ENCODE results near the gene MIEF2. TPM values are rescaled to one million over a fixed set of nuclear protein-coding genes. Genes with fewer than 3 reads are reported as not detected.

MIEF2 gene
- total and polyA plus RNA-seq, 2 donors from 2014 or later, result 19.3 to 25.3 TPM

- Histone ChIP-seq H3K27ac (ENCODE audit: low read depth in 2 of 2, low read length in 2 of 2) (peak overlapping the region; percentile 96 to 97), H3K27me3 (ENCODE audit: control insufficient read depth, insufficient read depth, low read length) (no peaks in the 10 kb centered on the region), H3K36me3 (ENCODE audit: control insufficient read depth in 2 of 3, insufficient read depth in 3 of 3, low read length in 3 of 3) (peaks cover 2 to 28% (median 8%) of the 10 kb centered on the region in 3 donors), H3K4me3 (ENCODE audit: low read length in 3 of 3) (peak overlapping the region; percentile 5 to 92 (median 63)), H3K9me3 (ENCODE audit: control insufficient read depth in 2 of 3, insufficient read depth in 1 of 3, low read length in 3 of 3) (no peaks in the 10 kb centered on the region), H3K4me1 (ENCODE audit: control insufficient read depth in 2 of 3, insufficient read depth in 2 of 3, low read depth in 1 of 3, low read length in 3 of 3) (peaks cover 0 to 34% (median 19%) of the 10 kb centered on the region in 3 donors), H3K9ac (ENCODE audit: low read length in 3 of 3) (peak overlapping the region in 1 of 3 donors; percentile 99)
- FAIRE-seq (no peak), DNase-seq (no peak)
- no peak for TF ChIP-seq CTCF (IDR thresholded peaks at IDR 0.05; ENCODE audit: borderline replicate concordance, extremely low read depth, insufficient read depth)
- intact Hi-C loops (cut with DNase I), result no loop called here
These were observed 1.2 kb downstream of the MIEF2 start for GRCh38 chr17:18261659-18262058.

GRCh38 chr17:18262111-18262510, 1.6 kb downstream of the MIEF2 start:
- intact Hi-C loops (cut with DNase I), result no loop called here
- peaks cover 0 to 30% (median 16%) of the 10 kb centered on the region in 3 donors for H3K4me1 ChIP-seq (ENCODE audit: control insufficient read depth in 2 of 3, insufficient read depth in 2 of 3, low read depth in 1 of 3, low read length in 3 of 3)
- no peak for TF ChIP-seq CTCF (IDR thresholded peaks at IDR 0.05; ENCODE audit: borderline replicate concordance, extremely low read depth, insufficient read depth)
- no peaks in the 10 kb centered on the region for H3K9me3 ChIP-seq (ENCODE audit: control insufficient read depth in 2 of 3, insufficient read depth in 1 of 3, low read length in 3 of 3)
- DNase-seq, result no peak
- no peaks in the 10 kb centered on the region for H3K27me3 ChIP-seq (ENCODE audit: control insufficient read depth, insufficient read depth, low read length)
- peak overlapping the region; percentile 96 to 97 for H3K27ac ChIP-seq (ENCODE audit: low read depth in 2 of 2, low read length in 2 of 2)
- peaks cover 2 to 28% (median 8%) of the 10 kb centered on the region in 3 donors for H3K36me3 ChIP-seq (ENCODE audit: control insufficient read depth in 2 of 3, insufficient read depth in 3 of 3, low read length in 3 of 3)
- H3K4me3 ChIP-seq (ENCODE audit: low read length in 3 of 3), result peak overlapping the region in 1 of 3 donors; percentile 92
- FAIRE-seq, result no peak
- peak overlapping the region in 2 of 3 donors; percentile 68 to 99 for H3K9ac ChIP-seq (ENCODE audit: low read length in 3 of 3)

GRCh38 chr17:18262641-18263040, 2.2 kb downstream of the MIEF2 start:
- H3K27ac ChIP-seq (ENCODE audit: low read depth in 2 of 2, low read length in 2 of 2), result peak overlapping the region; percentile 16 to 97
- H3K27me3 ChIP-seq (ENCODE audit: control insufficient read depth, insufficient read depth, low read length), result no peaks in the 10 kb centered on the region
- H3K9ac ChIP-seq (ENCODE audit: low read length in 3 of 3), result peak overlapping the region in 1 of 3 donors; percentile 99
- no peaks in the 10 kb centered on the region for H3K9me3 ChIP-seq (ENCODE audit: control insufficient read depth in 2 of 3, insufficient read depth in 1 of 3, low read length in 3 of 3)
- peaks cover 2 to 28% (median 8%) of the 10 kb centered on the region in 3 donors for H3K36me3 ChIP-seq (ENCODE audit: control insufficient read depth in 2 of 3, insufficient read depth in 3 of 3, low read length in 3 of 3)
- intact Hi-C loops (cut with DNase I), result no loop called here
- DNase-seq (peak in 1 of 5 donors; percentile 80), FAIRE-seq (no peak)
- TF ChIP-seq CTCF (IDR thresholded peaks at IDR 0.05; ENCODE audit: borderline replicate concordance, extremely low read depth, insufficient read depth), result no peak
- H3K4me1 ChIP-seq (ENCODE audit: control insufficient read depth in 2 of 3, insufficient read depth in 2 of 3, low read depth in 1 of 3, low read length in 3 of 3), result peaks cover 0 to 26% (median 13%) of the 10 kb centered on the region in 3 donors
- no peak overlapping the region for H3K4me3 ChIP-seq (ENCODE audit: low read length in 3 of 3)

Data from kidney (tissue), 14 donors.